ENCODE measurements around the gene MRTFB. TPM values are rescaled to one million over a fixed set of nuclear protein-coding genes. Genes with fewer than 3 reads are reported as not detected.

MRTFB gene
- total and polyA plus RNA-seq, 2 of the 13 experiments (the other 11 are each of a cell fraction or from before 2014, with no cell fraction given): 11.4 to 14.0 TPM

GRCh38 chr16:14285513-14286367 lies 214.6 kb downstream of the MRTFB start (continued):
- TF ChIP-seq, protein P1, sequence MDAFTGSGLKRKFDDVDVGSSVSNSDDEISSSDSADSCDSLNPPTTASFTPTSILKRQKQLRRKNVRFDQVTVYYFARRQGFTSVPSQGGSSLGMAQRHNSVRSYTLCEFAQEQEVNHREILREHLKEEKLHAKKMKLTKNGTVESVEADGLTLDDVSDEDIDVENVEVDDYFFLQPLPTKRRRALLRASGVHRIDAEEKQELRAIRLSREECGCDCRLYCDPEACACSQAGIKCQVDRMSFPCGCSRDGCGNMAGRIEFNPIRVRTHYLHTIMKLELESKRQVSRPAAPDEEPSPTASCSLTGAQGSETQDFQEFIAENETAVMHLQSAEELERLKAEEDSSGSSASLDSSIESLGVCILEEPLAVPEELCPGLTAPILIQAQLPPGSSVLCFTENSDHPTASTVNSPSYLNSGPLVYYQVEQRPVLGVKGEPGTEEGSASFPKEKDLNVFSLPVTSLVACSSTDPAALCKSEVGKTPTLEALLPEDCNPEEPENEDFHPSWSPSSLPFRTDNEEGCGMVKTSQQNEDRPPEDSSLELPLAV (CRISPR knock-in tag; conservative IDR thresholded peaks at IDR 0.05; ENCODE audit: low read depth): no peak
- TF ChIP-seq ZNF570 (CRISPR knock-in tag; IDR thresholded peaks at IDR 0.05; ENCODE audit: borderline replicate concordance): peak; percentile 85; the same call in 1 of the 2 replicates
- TF ChIP-seq, protein P2, sequence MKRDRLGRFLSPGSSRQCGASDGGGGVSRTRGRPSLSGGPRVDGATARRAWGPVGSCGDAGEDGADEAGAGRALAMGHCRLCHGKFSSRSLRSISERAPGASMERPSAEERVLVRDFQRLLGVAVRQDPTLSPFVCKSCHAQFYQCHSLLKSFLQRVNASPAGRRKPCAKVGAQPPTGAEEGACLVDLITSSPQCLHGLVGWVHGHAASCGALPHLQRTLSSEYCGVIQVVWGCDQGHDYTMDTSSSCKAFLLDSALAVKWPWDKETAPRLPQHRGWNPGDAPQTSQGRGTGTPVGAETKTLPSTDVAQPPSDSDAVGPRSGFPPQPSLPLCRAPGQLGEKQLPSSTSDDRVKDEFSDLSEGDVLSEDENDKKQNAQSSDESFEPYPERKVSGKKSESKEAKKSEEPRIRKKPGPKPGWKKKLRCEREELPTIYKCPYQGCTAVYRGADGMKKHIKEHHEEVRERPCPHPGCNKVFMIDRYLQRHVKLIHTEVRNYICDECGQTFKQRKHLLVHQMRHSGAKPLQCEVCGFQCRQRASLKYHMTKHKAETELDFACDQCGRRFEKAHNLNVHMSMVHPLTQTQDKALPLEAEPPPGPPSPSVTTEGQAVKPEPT (CRISPR knock-in tag; IDR thresholded peaks at IDR 0.05; ENCODE audit: low read depth): peak; percentile 94; the same call in 1 of the 2 replicates
- peak; percentile 57 for TF ChIP-seq CCAR2 (optimal IDR thresholded peaks at IDR 0.05; ENCODE audit: low read depth, low read length)
- no peak for TF ChIP-seq FLYWCH1 (CRISPR knock-in tag; IDR thresholded peaks at IDR 0.05)
- TF ChIP-seq, protein P3, sequence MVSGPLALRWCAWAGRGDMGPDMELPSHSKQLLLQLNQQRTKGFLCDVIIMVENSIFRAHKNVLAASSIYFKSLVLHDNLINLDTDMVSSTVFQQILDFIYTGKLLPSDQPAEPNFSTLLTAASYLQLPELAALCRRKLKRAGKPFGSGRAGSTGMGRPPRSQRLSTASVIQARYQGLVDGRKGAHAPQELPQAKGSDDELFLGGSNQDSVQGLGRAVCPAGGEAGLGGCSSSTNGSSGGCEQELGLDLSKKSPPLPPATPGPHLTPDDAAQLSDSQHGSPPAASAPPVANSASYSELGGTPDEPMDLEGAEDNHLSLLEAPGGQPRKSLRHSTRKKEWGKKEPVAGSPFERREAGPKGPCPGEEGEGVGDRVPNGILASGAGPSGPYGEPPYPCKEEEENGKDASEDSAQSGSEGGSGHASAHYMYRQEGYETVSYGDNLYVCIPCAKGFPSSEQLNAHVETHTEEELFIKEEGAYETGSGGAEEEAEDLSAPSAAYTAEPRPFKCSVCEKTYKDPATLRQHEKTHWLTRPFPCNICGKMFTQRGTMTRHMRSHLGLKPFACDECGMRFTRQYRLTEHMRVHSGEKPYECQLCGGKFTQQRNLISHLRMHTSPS (CRISPR knock-in tag; IDR thresholded peaks at IDR 0.05; ENCODE audit: low read depth): peak; percentile 9; the same call in 1 of the 2 replicates
- TF ChIP-seq MTF1 (CRISPR knock-in tag; IDR thresholded peaks at IDR 0.05): peak; percentile 75; the same call in 1 of the 2 replicates
- TF ChIP-seq ZFP36 (IDR thresholded peaks at IDR 0.05; ENCODE audit: borderline replicate concordance, low read depth, low read length, partially characterized antibody): peak; percentile 60
- peak; percentile 77; the same call in 1 of the 2 replicates for TF ChIP-seq KLF6 (CRISPR knock-in tag; IDR thresholded peaks at IDR 0.05)
- TF ChIP-seq ZNF136 (CRISPR knock-in tag; IDR thresholded peaks at IDR 0.05; ENCODE audit: low read depth): no peak; the same call in 1 of the 2 replicates
- peak; percentile 87; the same call in 1 of the 2 replicates for TF ChIP-seq ZBTB44 (CRISPR knock-in tag; IDR thresholded peaks at IDR 0.05)
- peak; percentile 84; the same call in 1 of the 2 replicates for TF ChIP-seq ZNF607 (CRISPR knock-in tag; IDR thresholded peaks at IDR 0.05; ENCODE audit: borderline replicate concordance)
- peak; percentile 76; the same call in 1 of the 2 replicates for TF ChIP-seq ZNF878 (CRISPR knock-in tag; IDR thresholded peaks at IDR 0.05)
- peak; percentile 68; the same call in 1 of the 2 replicates for TF ChIP-seq DRAP1 (CRISPR knock-in tag; IDR thresholded peaks at IDR 0.05)
- TF ChIP-seq, protein P4, sequence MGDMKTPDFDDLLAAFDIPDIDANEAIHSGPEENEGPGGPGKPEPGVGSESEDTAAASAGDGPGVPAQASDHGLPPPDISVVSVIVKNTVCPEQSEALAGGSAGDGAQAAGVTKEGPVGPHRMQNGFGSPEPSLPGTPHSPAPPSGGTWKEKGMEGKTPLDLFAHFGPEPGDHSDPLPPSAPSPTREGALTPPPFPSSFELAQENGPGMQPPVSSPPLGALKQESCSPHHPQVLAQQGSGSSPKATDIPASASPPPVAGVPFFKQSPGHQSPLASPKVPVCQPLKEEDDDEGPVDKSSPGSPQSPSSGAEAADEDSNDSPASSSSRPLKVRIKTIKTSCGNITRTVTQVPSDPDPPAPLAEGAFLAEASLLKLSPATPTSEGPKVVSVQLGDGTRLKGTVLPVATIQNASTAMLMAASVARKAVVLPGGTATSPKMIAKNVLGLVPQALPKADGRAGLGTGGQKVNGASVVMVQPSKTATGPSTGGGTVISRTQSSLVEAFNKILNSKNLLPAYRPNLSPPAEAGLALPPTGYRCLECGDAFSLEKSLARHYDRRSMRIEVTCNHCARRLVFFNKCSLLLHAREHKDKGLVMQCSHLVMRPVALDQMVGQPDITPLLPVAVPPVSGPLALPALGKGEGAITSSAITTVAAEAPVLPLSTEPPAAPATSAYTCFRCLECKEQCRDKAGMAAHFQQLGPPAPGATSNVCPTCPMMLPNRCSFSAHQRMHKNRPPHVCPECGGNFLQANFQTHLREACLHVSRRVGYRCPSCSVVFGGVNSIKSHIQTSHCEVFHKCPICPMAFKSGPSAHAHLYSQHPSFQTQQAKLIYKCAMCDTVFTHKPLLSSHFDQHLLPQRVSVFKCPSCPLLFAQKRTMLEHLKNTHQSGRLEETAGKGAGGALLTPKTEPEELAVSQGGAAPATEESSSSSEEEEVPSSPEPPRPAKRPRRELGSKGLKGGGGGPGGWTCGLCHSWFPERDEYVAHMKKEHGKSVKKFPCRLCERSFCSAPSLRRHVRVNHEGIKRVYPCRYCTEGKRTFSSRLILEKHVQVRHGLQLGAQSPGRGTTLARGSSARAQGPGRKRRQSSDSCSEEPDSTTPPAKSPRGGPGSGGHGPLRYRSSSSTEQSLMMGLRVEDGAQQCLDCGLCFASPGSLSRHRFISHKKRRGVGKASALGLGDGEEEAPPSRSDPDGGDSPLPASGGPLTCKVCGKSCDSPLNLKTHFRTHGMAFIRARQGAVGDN (CRISPR knock-in tag; IDR thresholded peaks at IDR 0.05): peak; percentile 89

Data from HepG2 (cell line).